ENCODE results near the gene ECI1.

DNA sequence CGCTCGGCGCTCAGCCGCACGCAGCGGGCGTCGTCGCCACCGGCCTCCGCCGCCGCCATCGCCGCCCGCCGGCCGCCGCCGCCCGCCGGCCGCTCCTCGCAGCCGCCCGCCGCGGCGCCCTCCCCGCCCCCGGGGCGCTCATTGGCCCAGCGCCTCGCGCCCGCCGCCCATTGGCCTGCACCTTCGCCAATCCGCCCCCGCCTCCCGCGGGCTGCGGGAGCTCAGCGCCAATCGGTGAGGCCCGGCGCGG is 36.7 kb downstream of the ECI1 start, which contains the start of gene PGP:
- TF ChIP-seq, protein P1, sequence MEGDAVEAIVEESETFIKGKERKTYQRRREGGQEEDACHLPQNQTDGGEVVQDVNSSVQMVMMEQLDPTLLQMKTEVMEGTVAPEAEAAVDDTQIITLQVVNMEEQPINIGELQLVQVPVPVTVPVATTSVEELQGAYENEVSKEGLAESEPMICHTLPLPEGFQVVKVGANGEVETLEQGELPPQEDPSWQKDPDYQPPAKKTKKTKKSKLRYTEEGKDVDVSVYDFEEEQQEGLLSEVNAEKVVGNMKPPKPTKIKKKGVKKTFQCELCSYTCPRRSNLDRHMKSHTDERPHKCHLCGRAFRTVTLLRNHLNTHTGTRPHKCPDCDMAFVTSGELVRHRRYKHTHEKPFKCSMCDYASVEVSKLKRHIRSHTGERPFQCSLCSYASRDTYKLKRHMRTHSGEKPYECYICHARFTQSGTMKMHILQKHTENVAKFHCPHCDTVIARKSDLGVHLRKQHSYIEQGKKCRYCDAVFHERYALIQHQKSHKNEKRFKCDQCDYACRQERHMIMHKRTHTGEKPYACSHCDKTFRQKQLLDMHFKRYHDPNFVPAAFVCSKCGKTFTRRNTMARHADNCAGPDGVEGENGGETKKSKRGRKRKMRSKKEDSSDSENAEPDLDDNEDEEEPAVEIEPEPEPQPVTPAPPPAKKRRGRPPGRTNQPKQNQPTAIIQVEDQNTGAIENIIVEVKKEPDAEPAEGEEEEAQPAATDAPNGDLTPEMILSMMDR (IDR thresholded peaks at IDR 0.05; ENCODE audit: poor library complexity): no peak
- TF ChIP-seq EZH2phosphoT487 (IDR thresholded peaks at IDR 0.05; ENCODE audit: low read depth, severe bottlenecking, unreplicated experiment) (no peak), EZH2 (IDR thresholded peaks at IDR 0.05; ENCODE audit: borderline replicate concordance) (no peak)

Measured in hepatocyte (in vitro differentiated cells).